ENCODE results near the gene ZNF768.

DNA sequence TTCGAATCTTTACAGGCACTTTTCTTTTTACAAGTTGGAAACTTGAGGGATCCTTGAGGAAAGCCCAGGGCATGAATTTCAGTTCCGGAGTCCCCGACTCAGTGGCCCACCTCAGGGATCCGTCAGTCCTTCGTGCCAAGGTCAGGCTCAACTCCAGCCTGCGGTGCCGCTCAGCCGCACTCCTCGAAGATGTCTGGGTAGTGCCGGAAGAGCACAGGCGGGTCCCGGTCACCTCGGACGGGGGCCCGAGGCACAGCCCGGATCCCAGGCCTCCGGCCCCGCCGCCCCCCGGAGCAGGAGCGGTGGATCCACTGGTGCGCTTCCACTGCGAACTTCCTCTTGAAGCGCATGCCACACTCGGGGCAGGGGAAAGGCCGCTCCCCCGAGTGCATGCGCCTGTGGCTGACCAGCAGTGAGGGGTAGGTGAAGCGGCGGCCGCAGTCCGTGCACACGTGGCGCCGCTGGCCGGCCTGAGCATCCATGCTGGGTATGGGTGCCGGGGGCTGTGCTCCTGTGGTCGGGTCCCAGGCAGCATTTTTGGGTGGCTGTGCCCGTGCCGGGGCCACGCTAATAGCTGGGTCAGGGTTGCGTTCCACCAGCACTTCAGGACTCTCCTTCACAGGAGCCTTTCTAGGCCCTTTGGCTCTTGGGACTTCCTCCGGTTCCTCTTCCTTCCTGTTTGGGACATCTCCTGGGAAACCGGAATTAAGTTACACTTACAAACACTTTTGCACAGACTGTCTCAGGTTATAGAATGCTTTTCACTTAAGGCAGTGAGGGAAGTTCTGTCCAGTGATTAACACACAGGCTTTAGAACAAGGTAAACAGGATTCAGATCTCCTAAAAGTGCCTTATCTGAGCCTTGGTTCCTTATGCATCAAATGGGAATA, 43.6 kb upstream of the ZNF768 start:
- TF ChIP-seq EZH2 (IDR thresholded peaks at IDR 0.05) (no peak), CTCF (IDR thresholded peaks at IDR 0.05 in 2 of 3, conservative IDR thresholded peaks at IDR 0.05 in 1 of 3; ENCODE audit: borderline replicate concordance in 1 of 3, insufficient read depth in 1 of 3, low read depth in 2 of 3, low read length in 2 of 3) (no peak), YY1 (IDR thresholded peaks at IDR 0.05; ENCODE audit: extremely low read depth, insufficient replicate concordance, low read depth, low read length) (no peak), FOSL1 (IDR thresholded peaks at IDR 0.05; ENCODE audit: low read depth) (no peak), JUND (IDR thresholded peaks at IDR 0.05) (no peak)
